Psoas muscle (tissue), 8 donors: Measurements from ENCODE around the gene GIGYF1. TPM values are rescaled to one million over a fixed set of nuclear protein-coding genes. Genes with fewer than 3 reads are reported as not detected.
"Not testable (repeated sequence)": the region's sequence is repeated elsewhere in the genome, so short reads cannot be mapped to it uniquely, and the experiment has no call there.

ENCODE experiments used
- ATAC-seq, 4 donors: fragments of 200-7000 bp; cut with Tn5 transposase; one replicate each; pipeline ENCODE4 v1.9.1; 2020; ENCODE audit warnings: moderate library complexity in 3 of 4, mild to moderate bottlenecking in 2 of 4
- DNase-seq, 2 donors: peaks; one replicate each; pipeline ENCODE4 v3.0.0-alpha.2; 2020
- H3K27ac ChIP-seq: fragments of 200-600 bp; one replicate; pipeline ENCODE4 v1.8.0; 2022
- H3K27me3 ChIP-seq, 3 donors: fragments of 200-600 bp in 1 of 3; one replicate each; pipeline versions ENCODE4 v1.6.1 to v1.8.0; 2013 to 2022; ENCODE audit warnings: low read length in 2 of 3, mild to moderate bottlenecking in 2 of 3, moderate library complexity in 1 of 3; ENCODE audit not compliant: insufficient read depth in 3 of 3
- H3K36me3 ChIP-seq, 2 donors: fragments of 200-600 bp in 1 of 2; one replicate each; pipeline versions ENCODE4 v1.6.1 to v1.8.0; 2013 to 2022; ENCODE audit warnings: low read depth in 1 of 2, mild to moderate bottlenecking in 1 of 2, moderate library complexity in 1 of 2; ENCODE audit not compliant: insufficient read depth in 1 of 2
- H3K4me1 ChIP-seq: fragments of 200-600 bp; one replicate; pipeline ENCODE4 v1.8.0; 2022
- H3K4me3 ChIP-seq: fragments of 200-600 bp; one replicate; pipeline ENCODE4 v1.8.0; 2022; ENCODE audit warnings: mild to moderate bottlenecking
- H3K9me3 ChIP-seq: fragments of 200-600 bp; one replicate; pipeline ENCODE4 v1.8.0; 2022
- CTCF ChIP-seq: fragments of 200-600 bp; IDR thresholded peaks from one replicate; pipeline ENCODE4 v1.8.0; 2022; ENCODE audit warnings: antibody characterized with exemption
- WGBS, 3 donors: extraction: QIAGEN DNeasy Blood & Tissue Kit; methylation state at CpG; one replicate each; pipeline versions ENCODE4 v1.1.6 to v1.1.7; 2013; 5-methylcytosine and 5-hydroxymethylcytosine counted together
- intact Hi-C, 2 donors: fragments of 100-400 bp; cut with DNase I; formaldehyde crosslinking; loops; one replicate each; pipeline versions ENCODE4 v1.11.0 to v1.14.2; 2022
- polyA plus RNA-seq, 3 donors: library from polyadenylated mRNA; stranded (reverse); fragments of 200-250 nt; gene quantifications; one replicate each; pipeline ENCODE4 v1.2.3, GENCODE V29; 2013
- total RNA-seq, 4 donors: library from RNA; stranded (reverse); fragmentation: NEBNext Ultra II Directional in 2 of 4; extraction: Animal tissue kit (Norgen Biotek cat#: 25700) in 2 of 4; gene quantifications; one replicate each; pipeline versions ENCODE4 v1.2.1 to v1.2.4, GENCODE V29; 2021 to 2023
- donor health status: healthy with polysubstance abuse.
- donor health status: DM: no; HTN: no; CAD: no; lungs with moderate emphysema.
- donor health status: Bipolar disorder and iron deficiency.
- donor health status: healthy.
- donor health status: DM: yes; HTN: yes; CAD: no.
- donor health status: DM: no; HTN: no; CAD: no.
- donor health status: DM: no; HTN: no; CAD: no.
- donor health status: DM: yes; HTN: yes; CAD: no.

Gene GIGYF1
- total and polyA plus RNA-seq, 7 donors, result 9.9 to 39.1 (median 18.0) TPM

DNA sequence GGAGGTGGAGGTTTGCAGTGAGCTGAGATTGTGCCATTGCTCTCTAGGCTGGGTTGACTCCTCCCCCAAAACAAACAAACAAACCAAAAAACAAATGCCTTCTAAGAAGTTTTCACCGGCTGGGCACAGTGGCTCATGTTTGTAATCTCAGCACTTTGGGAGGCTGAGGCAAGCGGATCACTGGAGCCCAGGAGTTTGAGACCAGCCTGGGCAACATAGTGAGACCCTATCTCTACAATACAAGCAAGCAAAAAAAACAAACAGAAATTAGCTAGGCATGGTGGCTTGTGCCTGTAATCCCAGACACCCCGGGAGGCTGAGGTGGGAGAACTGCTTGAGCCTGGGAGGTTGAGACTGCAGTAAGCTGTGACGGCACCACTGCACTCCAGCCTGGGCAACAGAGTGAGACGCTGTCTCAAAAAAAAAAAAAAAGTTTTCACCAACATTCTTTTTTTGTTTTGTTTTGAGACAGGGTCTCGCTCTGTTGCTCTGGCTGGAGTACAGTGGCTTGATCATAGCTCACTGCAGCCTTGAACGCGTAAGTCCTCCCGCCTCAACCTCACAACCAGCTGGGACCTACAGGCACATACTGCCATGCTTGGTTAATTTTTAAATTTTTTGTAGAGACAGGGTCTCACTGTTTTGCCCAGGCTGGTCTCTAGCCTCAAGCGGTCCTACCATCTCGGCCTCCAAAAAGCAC is 38.0 kb upstream of the GIGYF1 start:
- H3K27me3 ChIP-seq, result peaks cover 0 to 6% (median 0%) of the 10 kb centered on the region in 3 donors
- no peaks in the 10 kb centered on the region for H3K9me3 ChIP-seq
- H3K4me1 ChIP-seq, result no peaks in the 10 kb centered on the region
- intact Hi-C loops, result no loop called here
- H3K36me3 ChIP-seq, result no peaks in the 10 kb centered on the region
- 77% methylated on average over 11 of the region's 11 CpGs; no CpG with 5 or more reads in 2 of the 3 donors for WGBS, 3 donors
- DNase-seq, result no peak
- no peak for TF ChIP-seq CTCF
- no peak overlapping the region for H3K4me3 ChIP-seq
- no peak overlapping the region for H3K27ac ChIP-seq
- no peak for ATAC-seq

- Histone ChIP-seq H3K36me3 (no peaks in the 10 kb centered on the region), H3K27me3 (no peaks in the 10 kb centered on the region), H3K4me1 (no peaks in the 10 kb centered on the region), H3K9me3 (no peaks in the 10 kb centered on the region), H3K4me3 (no peak overlapping the region), H3K27ac (no peak overlapping the region)
- WGBS, 3 donors, result 17% methylated on average over 3 of the region's 3 CpGs; no CpG with 5 or more reads in 2 of the 3 donors
- no peak for TF ChIP-seq CTCF
- no peak for ATAC-seq
- no peak for DNase-seq
- intact Hi-C loops, result no loop called here
Measured at GRCh38 chr7:100730136-100730800, 36.2 kb upstream of the GIGYF1 start.

GRCh38 chr7:100728196-100728595 is 34.1 kb upstream of the GIGYF1 start:
- ATAC-seq, result no peak
- Histone ChIP-seq H3K36me3 (no peaks in the 10 kb centered on the region), H3K9me3 (no peaks in the 10 kb centered on the region), H3K27ac (no peak overlapping the region), H3K4me1 (no peaks in the 10 kb centered on the region), H3K27me3 (peaks cover 0 to 11% (median 0%) of the 10 kb centered on the region in 3 donors), H3K4me3 (no peak overlapping the region)
- WGBS, 3 donors, result 52 to 58% (median 53%) methylated on average over 8 of the region's 8 CpGs
- intact Hi-C loops, result loop anchor here in 1 of 2 donors (10.0 kb wide), 1 partner anchor 253 kb away; the partner anchor contains the start of gene TSC22D4
- TF ChIP-seq CTCF, result no peak
- DNase-seq, result no peak

DNA sequence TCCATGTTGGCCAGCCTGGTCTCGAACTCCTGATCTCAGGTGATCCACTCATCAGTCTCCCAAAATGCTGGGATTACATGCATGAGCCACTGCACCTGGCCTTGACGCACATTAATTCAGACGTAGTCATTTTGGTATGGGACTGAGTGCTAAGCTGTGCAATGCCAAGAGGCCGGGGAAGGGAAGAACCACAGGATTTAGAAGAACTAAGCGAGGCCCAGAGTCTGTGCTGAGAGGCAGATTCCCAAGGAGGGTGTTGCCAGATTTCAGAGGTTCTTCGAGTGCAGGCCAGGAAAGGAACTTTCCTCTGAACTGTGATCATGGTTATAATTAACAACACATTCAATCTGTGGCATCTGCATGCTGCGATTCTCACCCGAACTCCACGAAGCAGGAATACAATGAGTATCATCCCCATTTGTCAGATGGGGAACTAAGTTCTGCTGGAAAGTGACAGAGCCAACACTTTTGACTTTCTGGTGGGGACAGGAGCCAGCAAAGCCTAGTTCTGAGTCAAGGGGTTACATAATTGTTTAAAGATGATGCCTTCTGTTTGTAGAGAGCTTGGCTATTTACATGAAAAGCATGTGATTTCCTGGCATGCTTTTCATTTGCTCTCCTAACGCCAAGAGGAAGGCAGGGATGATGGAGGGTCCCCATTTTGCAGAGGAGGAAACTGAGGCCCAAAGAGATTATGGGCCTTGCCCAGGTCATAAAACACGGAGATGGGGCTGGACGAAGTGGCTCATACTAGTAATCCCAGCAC is 33.1 kb upstream of the GIGYF1 start:
- H3K36me3 ChIP-seq, result no peaks in the 10 kb centered on the region
- no peaks in the 10 kb centered on the region for H3K4me1 ChIP-seq
- WGBS, 3 donors, result 48 to 50% (median 48%) methylated on average over 12 of the region's 12 CpGs
- no peak overlapping the region for H3K4me3 ChIP-seq
- no peaks in the 10 kb centered on the region for H3K9me3 ChIP-seq
- ATAC-seq (no peak), DNase-seq (no peak)
- intact Hi-C loops, result loop anchor here in 1 of 2 donors (10.0 kb wide), 1 partner anchor 252 kb away; the partner anchor contains the start of gene TSC22D4
- peaks cover 0 to 16% (median 3%) of the 10 kb centered on the region in 3 donors for H3K27me3 ChIP-seq
- TF ChIP-seq CTCF, result no peak
- H3K27ac ChIP-seq, result no peak overlapping the region

GRCh38 chr7:100724364-100724763 is 30.3 kb upstream of the GIGYF1 start:
- not testable (repeated sequence) for H3K36me3 ChIP-seq, H3K4me1 ChIP-seq, ATAC-seq, DNase-seq, H3K9me3 ChIP-seq, H3K27ac ChIP-seq, H3K4me3 ChIP-seq
- peaks cover 0 to 42% (median 14%) of the 10 kb centered on the region in 3 donors for H3K27me3 ChIP-seq
- WGBS, 3 donors, result 88 to 94% (median 88%) methylated on average over 2 of the region's 2 CpGs
- intact Hi-C loops, result loop anchor here (2.0 to 10.0 kb wide), 2 partner anchors 250 to 258 kb away; partner anchors contain the start of gene TSC22D4 (in 1 of the 2)
